GM12878 (cell line): ENCODE results near the gene USF3.
A peak's percentile ranks its signal among the peaks of the same experiment; 100 is the strongest.

Experiments used
- POLR2A ChIP-seq: IDR thresholded peaks from 2 replicates; pipeline ENCODE4 v1.6.1; 2011; ENCODE audit warnings: low read depth, mild to moderate bottlenecking, low read length
- ZNF622 ChIP-seq: fragments of 450-650 bp; IDR thresholded peaks from 2 replicates; pipeline ENCODE4 v1.6.1; 2017; ENCODE audit warnings: mild to moderate bottlenecking, inconsistent platforms
- ZSCAN29 ChIP-seq: fragments of 450-650 bp; IDR thresholded peaks from 2 replicates; pipeline ENCODE4 v1.6.1; 2017; ENCODE audit warnings: mild to moderate bottlenecking, moderate library complexity
- TF ChIP-seq, protein P1 (sequence below): fragments of 450-650 bp; IDR thresholded peaks from 2 replicates; pipeline ENCODE4 v1.6.1; 2016; ENCODE audit warnings: mild to moderate bottlenecking, moderate library complexity, borderline replicate concordance
- TF ChIP-seq, protein P2 (sequence below), 3 experiments: IDR thresholded peaks in 2 of 3; conservative IDR thresholded peaks in 1 of 3; 2 replicates each; pipeline ENCODE4 v1.5.1; 2011; ENCODE audit warnings: low read depth in 3 of 3, low read length in 3 of 3, mild to moderate bottlenecking in 3 of 3, control low read depth in 2 of 3, moderate library complexity in 2 of 3, inconsistent platforms in 1 of 3, mixed read lengths in 1 of 3; ENCODE audit not compliant: control insufficient read depth in 2 of 3, insufficient read depth in 1 of 3; ENCODE audit errors: extremely low read depth in 1 of 3

DNA sequence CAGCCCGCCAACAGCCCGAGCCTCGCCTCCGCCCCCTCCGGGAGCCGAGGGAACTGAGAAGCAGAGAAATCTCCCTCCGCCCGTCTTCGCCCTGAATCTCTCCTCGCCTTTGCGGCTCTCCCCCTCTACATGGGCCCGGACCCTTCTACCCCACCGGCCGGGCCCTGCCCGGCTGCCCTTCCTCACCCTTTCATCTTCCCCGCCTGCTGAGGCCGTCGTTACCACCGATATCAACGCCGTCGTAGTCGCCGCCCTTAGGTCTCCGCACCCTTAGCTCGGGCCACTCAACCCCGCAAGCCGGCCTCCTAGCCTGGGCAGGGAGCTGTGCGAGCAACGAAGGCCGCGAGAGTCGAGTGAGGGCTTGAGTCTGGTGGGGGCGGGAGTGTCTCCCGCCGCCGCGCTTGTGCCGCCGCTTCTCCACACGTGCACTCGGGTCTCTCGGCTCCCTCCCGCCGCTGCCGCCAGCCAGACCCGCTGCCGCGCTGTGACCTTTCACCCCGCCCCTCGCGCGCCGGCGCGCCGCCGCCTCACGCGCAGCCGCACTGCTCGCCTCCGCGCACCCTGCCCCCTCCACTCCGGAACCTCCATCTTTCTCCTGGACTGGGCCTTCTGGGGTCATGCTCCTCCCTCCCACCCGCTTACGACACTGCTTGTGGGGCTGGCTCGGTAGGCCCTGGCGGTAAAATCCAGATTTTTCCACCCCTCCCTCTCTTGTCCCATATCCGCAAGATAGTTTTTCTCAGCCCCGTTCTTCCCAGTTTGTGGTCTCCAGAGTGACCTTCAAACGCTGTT, 49.5 kb upstream of the USF3 start, which contains the start of gene NAA50:
- TF ChIP-seq, protein P1, sequence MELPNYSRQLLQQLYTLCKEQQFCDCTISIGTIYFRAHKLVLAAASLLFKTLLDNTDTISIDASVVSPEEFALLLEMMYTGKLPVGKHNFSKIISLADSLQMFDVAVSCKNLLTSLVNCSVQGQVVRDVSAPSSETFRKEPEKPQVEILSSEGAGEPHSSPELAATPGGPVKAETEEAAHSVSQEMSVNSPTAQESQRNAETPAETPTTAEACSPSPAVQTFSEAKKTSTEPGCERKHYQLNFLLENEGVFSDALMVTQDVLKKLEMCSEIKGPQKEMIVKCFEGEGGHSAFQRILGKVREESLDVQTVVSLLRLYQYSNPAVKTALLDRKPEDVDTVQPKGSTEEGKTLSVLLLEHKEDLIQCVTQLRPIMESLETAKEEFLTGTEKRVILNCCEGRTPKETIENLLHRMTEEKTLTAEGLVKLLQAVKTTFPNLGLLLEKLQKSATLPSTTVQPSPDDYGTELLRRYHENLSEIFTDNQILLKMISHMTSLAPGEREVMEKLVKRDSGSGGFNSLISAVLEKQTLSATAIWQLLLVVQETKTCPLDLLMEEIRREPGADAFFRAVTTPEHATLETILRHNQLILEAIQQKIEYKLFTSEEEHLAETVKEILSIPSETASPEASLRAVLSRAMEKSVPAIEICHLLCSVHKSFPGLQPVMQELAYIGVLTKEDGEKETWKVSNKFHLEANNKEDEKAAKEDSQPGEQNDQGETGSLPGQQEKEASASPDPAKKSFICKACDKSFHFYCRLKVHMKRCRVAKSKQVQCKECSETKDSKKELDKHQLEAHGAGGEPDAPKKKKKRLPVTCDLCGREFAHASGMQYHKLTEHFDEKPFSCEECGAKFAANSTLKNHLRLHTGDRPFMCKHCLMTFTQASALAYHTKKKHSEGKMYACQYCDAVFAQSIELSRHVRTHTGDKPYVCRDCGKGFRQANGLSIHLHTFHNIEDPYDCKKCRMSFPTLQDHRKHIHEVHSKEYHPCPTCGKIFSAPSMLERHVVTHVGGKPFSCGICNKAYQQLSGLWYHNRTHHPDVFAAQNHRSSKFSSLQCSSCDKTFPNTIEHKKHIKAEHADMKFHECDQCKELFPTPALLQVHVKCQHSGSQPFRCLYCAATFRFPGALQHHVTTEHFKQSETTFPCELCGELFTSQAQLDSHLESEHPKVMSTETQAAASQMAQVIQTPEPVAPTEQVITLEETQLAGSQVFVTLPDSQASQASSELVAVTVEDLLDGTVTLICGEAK, result no peak
- TF ChIP-seq, protein P2, sequence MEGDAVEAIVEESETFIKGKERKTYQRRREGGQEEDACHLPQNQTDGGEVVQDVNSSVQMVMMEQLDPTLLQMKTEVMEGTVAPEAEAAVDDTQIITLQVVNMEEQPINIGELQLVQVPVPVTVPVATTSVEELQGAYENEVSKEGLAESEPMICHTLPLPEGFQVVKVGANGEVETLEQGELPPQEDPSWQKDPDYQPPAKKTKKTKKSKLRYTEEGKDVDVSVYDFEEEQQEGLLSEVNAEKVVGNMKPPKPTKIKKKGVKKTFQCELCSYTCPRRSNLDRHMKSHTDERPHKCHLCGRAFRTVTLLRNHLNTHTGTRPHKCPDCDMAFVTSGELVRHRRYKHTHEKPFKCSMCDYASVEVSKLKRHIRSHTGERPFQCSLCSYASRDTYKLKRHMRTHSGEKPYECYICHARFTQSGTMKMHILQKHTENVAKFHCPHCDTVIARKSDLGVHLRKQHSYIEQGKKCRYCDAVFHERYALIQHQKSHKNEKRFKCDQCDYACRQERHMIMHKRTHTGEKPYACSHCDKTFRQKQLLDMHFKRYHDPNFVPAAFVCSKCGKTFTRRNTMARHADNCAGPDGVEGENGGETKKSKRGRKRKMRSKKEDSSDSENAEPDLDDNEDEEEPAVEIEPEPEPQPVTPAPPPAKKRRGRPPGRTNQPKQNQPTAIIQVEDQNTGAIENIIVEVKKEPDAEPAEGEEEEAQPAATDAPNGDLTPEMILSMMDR (IDR thresholded peaks at IDR 0.05 in 2 of 3, conservative IDR thresholded peaks at IDR 0.05 in 1 of 3; ENCODE audit: control insufficient read depth in 2 of 3, extremely low read depth in 1 of 3, insufficient read depth in 1 of 3, low read depth in 3 of 3, low read length in 3 of 3), result peak in 1 of 3 experiments; percentile 52; a peak in 2 of 6 replicates
- TF ChIP-seq ZNF622, result no peak
- TF ChIP-seq POLR2A, result peak; percentile 85
- no peak for TF ChIP-seq ZSCAN29
